HL-60/S4 treated with phorbol 12-myristate 13-acetate at 8.2 ng/mL for 4 days and 3 days (cell line): Measurements from ENCODE around the gene FKBP1B.
"Not testable (repeated sequence)": the region's sequence is repeated elsewhere in the genome, so short reads cannot be mapped to it uniquely, and the experiment has no call there.

Source experiments
- in situ Hi-C: fragments of 300-500 bp; cut with MboI; formaldehyde crosslinking; loops from 2 replicates; pipeline ENCODE4 v1.15.0; 2022; ENCODE audit warnings: low sequenced_read_pairs

Gene FKBP1B

DNA sequence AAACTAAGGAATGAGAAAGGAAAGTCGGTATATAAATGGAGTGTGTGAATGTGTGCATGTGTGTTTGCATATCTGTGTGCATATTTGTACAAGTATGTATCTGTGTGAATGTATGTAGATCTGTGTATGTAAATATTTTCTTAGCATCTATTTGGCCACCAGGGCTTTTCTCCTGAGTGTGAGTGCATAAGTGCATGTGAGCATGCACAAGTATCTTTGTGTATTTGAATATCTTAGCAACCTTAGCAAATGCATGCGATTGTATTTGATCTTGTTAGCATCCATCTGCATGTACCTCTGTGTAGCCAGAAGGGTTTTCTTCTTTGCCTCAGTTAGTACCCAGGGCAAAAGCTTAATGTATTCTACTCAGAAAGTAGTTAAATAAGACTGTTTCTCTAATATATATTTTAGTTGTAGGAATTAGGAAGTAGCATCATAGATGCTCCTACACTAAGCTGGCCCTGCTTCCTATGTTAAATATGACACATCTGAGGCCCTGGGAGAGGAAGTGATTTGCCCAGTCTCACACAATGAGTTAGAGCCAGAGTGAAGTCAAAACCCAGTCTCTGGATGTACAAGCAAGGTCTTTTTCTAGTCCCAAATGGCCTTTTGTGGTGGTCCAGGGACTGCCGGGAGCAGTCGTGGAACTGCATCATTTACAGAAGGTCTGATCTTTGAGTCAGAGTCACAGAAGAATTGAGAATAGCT lies 9.2 kb downstream of the FKBP1B start:
- in situ Hi-C loops: no loop called here

DNA sequence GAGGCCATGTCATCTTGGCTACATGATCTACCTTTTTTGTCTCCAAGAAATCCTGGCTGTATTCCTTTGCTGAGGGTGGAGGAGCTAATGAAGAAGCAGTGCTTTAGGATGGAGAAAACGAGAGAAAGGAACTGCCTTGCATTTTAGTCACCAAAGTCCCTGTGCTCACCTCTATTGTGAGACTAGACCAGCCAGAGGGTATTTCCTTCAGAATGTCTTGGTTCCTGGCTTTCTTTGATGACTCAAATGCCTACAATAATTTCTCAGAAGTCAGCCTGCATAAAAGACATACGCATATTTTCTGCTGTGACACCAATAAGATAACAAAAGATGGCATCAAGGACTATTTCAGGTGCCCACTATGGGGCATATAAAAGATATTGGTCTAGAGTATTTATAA lies 15.8 kb downstream of the FKBP1B start:
- in situ Hi-C loops: no loop called here

DNA sequence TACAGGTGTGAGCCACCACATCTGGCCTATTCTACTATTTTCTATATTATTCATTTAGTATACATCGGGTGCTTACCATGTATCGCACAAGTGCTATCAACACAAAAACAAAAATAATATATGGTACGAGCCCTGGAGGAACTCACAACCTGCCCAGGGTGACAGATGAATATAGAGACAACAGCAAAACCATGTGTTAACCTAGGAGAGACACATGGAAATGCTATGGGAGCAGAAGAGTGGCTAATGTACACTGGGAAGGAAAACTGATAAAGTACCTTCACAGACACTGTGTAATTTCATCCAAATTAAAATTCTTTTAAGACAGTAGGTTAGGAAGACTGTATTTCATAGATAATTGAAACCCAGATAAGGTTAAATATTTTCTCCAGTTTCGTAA lies 22.7 kb downstream of the FKBP1B start:
- in situ Hi-C loops: no loop called here

GRCh38 chr2:24073816-24074215 lies 24.3 kb downstream of the FKBP1B start:
- in situ Hi-C loops: no loop called here

DNA sequence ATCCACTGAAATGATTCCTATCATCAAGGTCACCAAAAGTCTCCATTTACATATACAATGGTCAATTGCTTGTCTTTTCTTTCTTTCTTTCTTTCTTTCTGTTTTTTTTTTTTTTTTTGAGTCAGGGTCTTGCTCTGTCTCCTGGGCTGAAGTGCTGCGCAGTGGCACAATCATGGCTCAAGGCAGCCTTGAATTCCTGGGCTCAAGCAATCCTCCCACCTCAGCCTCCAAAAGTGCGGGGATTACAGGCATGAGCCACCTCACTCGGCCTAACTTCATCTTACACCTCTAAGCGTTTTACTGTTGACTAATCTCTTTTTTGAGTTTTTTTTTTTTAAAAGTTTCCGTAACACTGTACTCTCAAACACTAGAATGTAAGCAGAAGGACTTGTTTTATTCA lies 25.7 kb downstream of the FKBP1B start:
- in situ Hi-C loops: no loop called here

GRCh38 chr2:24075915-24076848 lies 26.6 kb downstream of the FKBP1B start, which contains the start of gene SF3B6:
SF3B6 (minus strand) TSS chr2:24076326; CDS start chr2:24076229, 97 bp downstream.
- in situ Hi-C loops: no loop called here

GRCh38 chr2:24076849-24077534 lies 27.5 kb downstream of the FKBP1B start:
- in situ Hi-C loops: no loop called here

DNA sequence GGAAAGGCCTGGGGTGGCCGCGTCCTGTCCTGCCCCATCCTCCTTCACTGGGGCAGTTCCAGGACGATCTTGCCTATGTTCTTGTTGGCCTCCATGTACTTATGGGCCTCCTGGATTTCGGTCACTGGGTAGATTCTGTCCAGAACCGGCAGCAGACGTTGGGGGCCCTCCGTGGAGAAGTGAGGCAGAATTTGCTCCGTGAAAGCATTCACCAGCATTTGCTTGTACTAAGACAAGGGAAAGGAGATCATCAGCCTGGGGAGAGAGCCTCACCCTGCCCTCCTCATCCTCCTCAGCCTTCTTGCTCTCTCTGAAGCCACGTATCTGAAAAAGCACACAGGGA lies 28.0 kb downstream of the FKBP1B start:
- in situ Hi-C loops: no loop called here

- in situ Hi-C loops: no loop called here
These were observed 28.3 kb downstream of the FKBP1B start for GRCh38 chr2:24077879-24078278.

- in situ Hi-C loops: no loop called here
These were observed 31.2 kb downstream of the FKBP1B start for GRCh38 chr2:24080701-24081100.

DNA sequence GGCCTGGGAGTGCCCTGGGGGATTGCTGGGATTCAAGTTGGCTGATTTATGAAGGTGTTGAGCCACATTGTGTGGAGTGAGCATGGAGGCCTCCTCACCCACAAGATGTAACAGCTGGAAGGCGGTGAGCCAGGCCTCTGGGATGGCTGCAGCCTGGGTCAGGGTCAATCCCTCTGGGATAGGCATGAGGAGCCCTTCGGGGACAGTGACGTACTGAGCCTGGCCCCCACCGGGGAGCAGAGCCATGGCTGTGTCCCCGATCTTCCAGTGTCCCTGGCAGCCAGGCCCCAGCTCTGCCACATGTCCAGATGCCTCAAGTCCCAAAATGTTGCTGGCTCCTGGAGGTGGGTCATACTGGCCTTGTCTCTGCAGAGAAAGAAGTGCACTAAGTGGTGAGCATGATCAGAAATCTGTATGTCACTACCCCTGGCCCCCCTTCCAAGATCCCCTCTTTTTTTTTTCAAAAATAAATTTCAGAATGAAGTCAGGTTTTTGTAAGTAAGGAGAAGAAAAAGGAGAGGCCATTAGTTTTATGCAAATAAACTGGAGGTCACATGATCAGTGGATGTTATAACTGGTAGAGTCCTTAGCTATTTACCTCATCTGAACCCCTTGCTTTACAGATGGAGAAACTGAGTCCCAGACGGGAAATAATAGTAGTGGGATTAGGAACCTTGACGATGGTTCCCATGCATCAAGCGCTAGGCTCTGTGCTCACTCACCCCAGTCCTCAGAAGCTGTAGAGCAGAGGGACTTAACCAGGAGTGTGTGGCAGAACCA lies 33.4 kb downstream of the FKBP1B start:
- in situ Hi-C loops: no loop called here

- in situ Hi-C loops: no loop called here
These were observed 34.2 kb downstream of the FKBP1B start for GRCh38 chr2:24083567-24084385.

GRCh38 chr2:24084386-24085199 lies 35.1 kb downstream of the FKBP1B start, which contains the start of gene TP53I3:
TP53I3 (minus strand) TSS chr2:24084834; CDS start chr2:24084326, 508 bp downstream.
- in situ Hi-C loops: no loop called here

DNA sequence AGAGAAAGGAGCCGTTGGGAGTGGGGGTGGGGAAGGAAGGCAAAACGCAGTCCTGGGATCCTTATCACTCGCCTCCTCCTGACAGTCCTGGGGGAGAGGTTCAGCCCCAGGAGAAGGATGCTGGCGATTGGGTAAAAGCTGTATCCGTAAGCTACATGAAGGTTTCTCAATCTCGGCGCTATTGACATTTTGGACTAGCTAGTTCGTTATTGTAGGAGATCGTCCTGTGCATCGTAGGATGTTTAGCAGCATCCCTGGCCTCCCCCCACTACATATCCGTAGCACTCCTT lies 35.6 kb downstream of the FKBP1B start:
- in situ Hi-C loops: no loop called here

DNA sequence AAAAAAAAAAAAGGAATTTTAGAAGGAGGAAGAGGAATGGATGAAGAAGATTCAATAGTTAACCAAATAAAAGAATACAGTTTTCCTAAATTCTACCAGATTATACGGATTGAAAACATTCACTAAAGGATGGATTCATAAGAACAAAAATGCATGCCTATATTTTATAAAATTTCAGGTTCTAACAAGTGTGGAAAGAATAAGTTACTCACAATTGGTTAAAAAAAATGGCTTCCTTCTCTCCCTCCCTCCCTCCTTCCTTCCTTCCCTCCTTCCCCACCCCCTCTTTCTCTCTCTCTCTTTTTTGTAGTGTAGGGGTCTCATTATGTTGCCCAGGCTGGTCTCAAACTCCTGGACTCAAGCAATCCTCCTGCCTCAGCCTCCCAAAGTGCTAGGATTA lies 36.7 kb downstream of the FKBP1B start:
- in situ Hi-C loops: no loop called here

DNA sequence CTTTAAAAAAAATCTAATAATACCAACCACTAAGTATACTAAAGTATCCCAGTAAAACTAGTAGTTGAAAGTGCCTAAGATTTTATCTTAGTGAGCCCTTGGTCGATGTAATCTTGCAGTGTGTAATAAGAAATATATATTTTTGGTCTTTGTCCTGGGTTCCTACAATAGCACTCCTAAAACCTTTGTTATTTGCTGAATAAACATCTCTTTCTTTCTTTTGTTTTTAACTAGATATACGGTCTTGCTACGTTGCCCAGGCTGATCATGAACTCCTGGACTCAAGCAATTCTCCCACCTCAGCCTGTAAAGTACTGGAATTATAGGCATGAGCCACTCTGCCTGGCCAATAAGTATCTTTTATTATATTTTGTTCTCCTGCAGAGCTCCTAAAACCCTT lies 37.5 kb downstream of the FKBP1B start:
- in situ Hi-C loops: no loop called here

DNA sequence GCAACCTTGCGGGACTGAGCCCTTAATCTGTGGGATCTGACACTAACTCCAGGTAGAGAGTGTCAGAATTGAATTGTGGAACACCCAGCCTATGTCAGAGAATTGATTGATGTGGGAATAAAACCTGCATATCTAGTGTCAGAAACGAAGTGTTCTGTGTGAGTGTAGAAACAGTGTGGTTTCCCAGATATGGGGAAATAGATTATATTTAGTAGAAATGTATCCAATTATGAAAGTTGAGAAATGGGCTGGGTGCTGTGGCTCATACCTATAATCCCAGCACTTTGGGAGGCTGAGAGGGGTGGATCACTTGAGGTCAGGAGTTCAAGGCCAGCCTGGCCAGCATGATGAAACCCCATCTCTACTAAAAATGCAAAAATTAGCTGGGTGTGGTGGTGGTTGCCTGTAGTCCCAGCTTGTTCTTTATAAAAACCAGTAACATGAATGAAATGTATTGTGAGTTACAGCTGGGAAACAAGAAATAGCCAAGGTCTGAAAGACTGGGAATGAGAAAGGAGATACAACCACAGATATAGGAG lies 39.3 kb downstream of the FKBP1B start:
- in situ Hi-C loops: no loop called here

- in situ Hi-C loops: not testable (repeated sequence)
These were observed 43.7 kb downstream of the FKBP1B start for GRCh38 chr2:24093270-24093669.

- in situ Hi-C loops: not testable (repeated sequence)
These were observed 45.7 kb downstream of the FKBP1B start for GRCh38 chr2:24095171-24095677.
